ENCODE measurements around the gene KCNIP4.

GRCh38 chr4:21374641-21375368 is 573.8 kb downstream of the KCNIP4 start:
- no peak for TF ChIP-seq CTCF (conservative IDR thresholded peaks at IDR 0.05; ENCODE audit: low read length)
- no peak for TF ChIP-seq EZH2phosphoT487 (IDR thresholded peaks at IDR 0.05; ENCODE audit: borderline replicate concordance)
